ENCODE results near the gene TSPOAP1. TPM values are rescaled to one million over a fixed set of nuclear protein-coding genes. Genes with fewer than 3 reads are reported as not detected.

Gene TSPOAP1
- total and polyA plus RNA-seq, 2 of the 13 experiments (the other 11 are each of a cell fraction or from before 2014, with no cell fraction given) = not detected

DNA sequence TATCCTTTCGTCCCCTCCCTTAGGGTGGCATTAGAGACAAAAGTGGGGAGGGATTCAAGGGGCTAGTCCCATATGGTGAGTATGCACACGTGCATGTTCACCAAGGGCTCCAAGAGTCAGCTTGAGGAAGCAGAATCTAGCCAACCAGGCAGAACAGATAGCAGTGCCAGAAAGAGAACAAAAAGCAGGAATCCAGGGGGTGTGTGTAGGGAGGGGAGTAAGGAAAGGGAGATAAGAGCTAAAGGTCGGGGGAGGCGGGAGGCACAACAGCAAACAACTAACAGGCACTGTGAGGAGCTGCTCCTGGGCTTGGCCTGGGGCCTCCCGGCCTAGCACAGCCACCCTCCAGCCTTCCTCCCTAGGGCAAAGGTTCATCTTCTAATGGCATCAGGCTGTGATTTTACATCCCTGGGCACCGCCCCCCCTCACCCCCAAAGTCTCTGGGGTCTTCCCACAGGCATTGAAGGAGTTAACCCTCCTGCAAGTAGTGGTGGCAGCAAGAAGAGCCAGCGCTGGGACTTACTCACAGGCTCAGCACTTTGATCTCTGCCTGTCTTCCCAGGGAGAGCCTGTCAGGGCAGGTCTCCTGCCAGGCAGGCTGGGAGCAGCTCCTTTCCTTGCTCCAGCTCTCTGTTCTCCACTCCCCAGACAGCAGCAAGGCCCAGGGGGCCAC lies 35.8 kb upstream of the TSPOAP1 start (continued):
- TF ChIP-seq, protein P1, sequence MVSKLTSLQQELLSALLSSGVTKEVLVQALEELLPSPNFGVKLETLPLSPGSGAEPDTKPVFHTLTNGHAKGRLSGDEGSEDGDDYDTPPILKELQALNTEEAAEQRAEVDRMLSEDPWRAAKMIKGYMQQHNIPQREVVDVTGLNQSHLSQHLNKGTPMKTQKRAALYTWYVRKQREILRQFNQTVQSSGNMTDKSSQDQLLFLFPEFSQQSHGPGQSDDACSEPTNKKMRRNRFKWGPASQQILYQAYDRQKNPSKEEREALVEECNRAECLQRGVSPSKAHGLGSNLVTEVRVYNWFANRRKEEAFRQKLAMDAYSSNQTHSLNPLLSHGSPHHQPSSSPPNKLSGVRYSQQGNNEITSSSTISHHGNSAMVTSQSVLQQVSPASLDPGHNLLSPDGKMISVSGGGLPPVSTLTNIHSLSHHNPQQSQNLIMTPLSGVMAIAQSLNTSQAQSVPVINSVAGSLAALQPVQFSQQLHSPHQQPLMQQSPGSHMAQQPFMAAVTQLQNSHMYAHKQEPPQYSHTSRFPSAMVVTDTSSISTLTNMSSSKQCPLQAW (CRISPR knock-in tag; IDR thresholded peaks at IDR 0.05) = no peak
- TF ChIP-seq ZNF530 (CRISPR knock-in tag; IDR thresholded peaks at IDR 0.05; ENCODE audit: low read depth) = no peak
- TF ChIP-seq ZNF441 (CRISPR knock-in tag; IDR thresholded peaks at IDR 0.05; ENCODE audit: borderline replicate concordance) = no peak
- TF ChIP-seq ZZZ3 (CRISPR knock-in tag; IDR thresholded peaks at IDR 0.05; ENCODE audit: borderline replicate concordance) = no peak
- TF ChIP-seq ZNF234 (CRISPR knock-in tag; conservative IDR thresholded peaks at IDR 0.05) = no peak
- TF ChIP-seq ZNF790 (CRISPR knock-in tag; IDR thresholded peaks at IDR 0.05; ENCODE audit: borderline replicate concordance) = no peak
- TF ChIP-seq, protein P2, sequence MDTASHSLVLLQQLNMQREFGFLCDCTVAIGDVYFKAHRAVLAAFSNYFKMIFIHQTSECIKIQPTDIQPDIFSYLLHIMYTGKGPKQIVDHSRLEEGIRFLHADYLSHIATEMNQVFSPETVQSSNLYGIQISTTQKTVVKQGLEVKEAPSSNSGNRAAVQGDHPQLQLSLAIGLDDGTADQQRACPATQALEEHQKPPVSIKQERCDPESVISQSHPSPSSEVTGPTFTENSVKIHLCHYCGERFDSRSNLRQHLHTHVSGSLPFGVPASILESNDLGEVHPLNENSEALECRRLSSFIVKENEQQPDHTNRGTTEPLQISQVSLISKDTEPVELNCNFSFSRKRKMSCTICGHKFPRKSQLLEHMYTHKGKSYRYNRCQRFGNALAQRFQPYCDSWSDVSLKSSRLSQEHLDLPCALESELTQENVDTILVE (CRISPR knock-in tag; IDR thresholded peaks at IDR 0.05) = no peak
- TF ChIP-seq MYNN (CRISPR knock-in tag; IDR thresholded peaks at IDR 0.05; ENCODE audit: low read depth) = no peak
- TF ChIP-seq MTA3 (CRISPR knock-in tag; IDR thresholded peaks at IDR 0.05) = no peak
- TF ChIP-seq ATAD3A (CRISPR knock-in tag; IDR thresholded peaks at IDR 0.05) = no peak
- peak; percentile 65 for TF ChIP-seq NR2F6 (IDR thresholded peaks at IDR 0.05)
- TF ChIP-seq NR2F6 (CRISPR knock-in tag; IDR thresholded peaks at IDR 0.05) = peak; percentile 70
- no peak for TF ChIP-seq WIZ (CRISPR knock-in tag; IDR thresholded peaks at IDR 0.05)
- TF ChIP-seq ZNF563 (CRISPR knock-in tag; IDR thresholded peaks at IDR 0.05) = 0 out of 2 replicates have a peak, but pooled peaks have one; percentile 53
- TF ChIP-seq MAFG (CRISPR knock-in tag; IDR thresholded peaks at IDR 0.05) = no peak
- peak; percentile 35; the same call in 1 of the 2 replicates for TF ChIP-seq NFYB (CRISPR knock-in tag; IDR thresholded peaks at IDR 0.05)
- TF ChIP-seq, protein P3, sequence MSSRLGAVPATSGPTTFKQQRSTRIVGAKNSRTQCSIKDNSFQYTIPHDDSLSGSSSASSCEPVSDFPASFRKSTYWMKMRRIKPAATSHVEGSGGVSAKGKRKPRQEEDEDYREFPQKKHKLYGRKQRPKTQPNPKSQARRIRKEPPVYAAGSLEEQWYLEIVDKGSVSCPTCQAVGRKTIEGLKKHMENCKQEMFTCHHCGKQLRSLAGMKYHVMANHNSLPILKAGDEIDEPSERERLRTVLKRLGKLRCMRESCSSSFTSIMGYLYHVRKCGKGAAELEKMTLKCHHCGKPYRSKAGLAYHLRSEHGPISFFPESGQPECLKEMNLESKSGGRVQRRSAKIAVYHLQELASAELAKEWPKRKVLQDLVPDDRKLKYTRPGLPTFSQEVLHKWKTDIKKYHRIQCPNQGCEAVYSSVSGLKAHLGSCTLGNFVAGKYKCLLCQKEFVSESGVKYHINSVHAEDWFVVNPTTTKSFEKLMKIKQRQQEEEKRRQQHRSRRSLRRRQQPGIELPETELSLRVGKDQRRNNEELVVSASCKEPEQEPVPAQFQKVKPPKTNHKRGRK (CRISPR knock-in tag; IDR thresholded peaks at IDR 0.05) = no peak
- peak; percentile 63 for TF ChIP-seq HMG20B (CRISPR knock-in tag; conservative IDR thresholded peaks at IDR 0.05)
- no peak for TF ChIP-seq KLF15 (CRISPR knock-in tag; IDR thresholded peaks at IDR 0.05; ENCODE audit: borderline replicate concordance)
- TF ChIP-seq, protein P4, sequence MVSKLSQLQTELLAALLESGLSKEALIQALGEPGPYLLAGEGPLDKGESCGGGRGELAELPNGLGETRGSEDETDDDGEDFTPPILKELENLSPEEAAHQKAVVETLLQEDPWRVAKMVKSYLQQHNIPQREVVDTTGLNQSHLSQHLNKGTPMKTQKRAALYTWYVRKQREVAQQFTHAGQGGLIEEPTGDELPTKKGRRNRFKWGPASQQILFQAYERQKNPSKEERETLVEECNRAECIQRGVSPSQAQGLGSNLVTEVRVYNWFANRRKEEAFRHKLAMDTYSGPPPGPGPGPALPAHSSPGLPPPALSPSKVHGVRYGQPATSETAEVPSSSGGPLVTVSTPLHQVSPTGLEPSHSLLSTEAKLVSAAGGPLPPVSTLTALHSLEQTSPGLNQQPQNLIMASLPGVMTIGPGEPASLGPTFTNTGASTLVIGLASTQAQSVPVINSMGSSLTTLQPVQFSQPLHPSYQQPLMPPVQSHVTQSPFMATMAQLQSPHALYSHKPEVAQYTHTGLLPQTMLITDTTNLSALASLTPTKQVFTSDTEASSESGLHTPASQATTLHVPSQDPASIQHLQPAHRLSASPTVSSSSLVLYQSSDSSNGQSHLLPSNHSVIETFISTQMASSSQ (IDR thresholded peaks at IDR 0.05; ENCODE audit: low read depth) = 0 out of 2 replicates have a peak, but pooled peaks have one; percentile 50
- TF ChIP-seq, protein P4 (CRISPR knock-in tag; IDR thresholded peaks at IDR 0.05; ENCODE audit: borderline replicate concordance) = peak; percentile 84; the same call in 1 of the 2 replicates
- TF ChIP-seq GTF2F1 (IDR thresholded peaks at IDR 0.05; ENCODE audit: low read length) = no peak

Measured in HepG2 (cell line).